GM19023 (cell line): ENCODE results near the gene ADARB2.
"Not testable (repeated sequence)": the region's sequence is repeated elsewhere in the genome, so short reads cannot be mapped to it uniquely, and the experiment has no call there.

ENCODE experiments used
- ATAC-seq: cut with Tn5 transposase; IDR thresholded peaks from one replicate; pipeline ENCODE4 v1.9.1; 2021; ENCODE audit warnings: mild to moderate bottlenecking, moderate library complexity; ENCODE audit not compliant: unreplicated experiment

The ADARB2 gene

DNA sequence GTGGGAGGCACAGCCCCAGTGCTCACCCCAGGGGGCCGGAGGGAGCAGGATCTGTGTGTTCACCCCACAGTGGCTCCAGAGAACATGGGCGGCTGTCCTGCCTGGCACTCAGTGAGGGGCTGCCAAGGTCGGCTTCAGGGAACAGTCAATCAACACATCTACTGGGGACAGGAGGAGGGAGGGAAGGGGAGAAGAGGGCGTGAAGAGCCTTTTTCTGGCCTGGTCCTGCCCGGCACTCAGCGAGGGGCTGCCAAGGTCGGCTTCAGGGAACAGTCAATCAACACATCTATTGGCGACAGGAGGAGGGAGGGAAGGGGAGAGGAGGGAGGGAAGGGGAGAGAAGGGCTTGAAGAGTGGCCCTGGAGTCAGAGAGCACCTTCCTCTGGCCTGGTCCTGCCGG lies 184.9 kb downstream of the ADARB2 start:
- ATAC-seq: no peak

DNA sequence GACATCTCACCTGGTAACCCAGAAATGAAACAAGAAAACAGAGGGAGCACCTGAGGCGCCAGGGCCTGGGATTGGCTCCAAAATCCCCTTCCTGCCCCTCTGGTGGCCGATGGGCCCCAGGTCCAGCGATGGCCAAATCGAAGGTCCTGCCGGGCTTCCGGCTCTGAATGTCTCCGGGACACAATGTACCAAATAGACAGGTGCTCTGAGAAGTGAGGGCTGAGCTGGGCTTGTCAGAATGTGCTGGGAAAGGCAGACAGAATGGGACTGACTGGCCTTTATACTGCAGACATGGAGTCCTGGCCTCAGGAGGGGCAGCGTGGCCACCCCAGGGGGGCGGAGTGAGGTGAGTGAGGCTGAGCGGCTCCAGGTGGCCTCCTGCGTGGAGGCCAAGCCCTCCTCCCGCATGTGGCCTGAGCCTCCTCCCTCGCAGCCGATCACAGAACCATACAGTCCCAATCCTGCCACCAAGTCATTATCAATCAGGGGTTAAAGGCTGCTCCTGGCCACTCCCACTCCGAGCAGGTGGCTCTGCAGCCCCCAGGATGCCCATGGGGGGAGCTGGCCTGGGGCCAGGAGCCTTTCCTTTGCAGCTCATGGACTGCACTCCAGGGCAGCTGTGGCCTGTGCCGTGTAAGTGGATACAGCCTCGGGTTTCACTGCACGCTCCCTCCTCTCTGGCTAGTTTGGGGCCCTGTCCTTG lies 185.5 kb downstream of the ADARB2 start:
- no peak for ATAC-seq

DNA sequence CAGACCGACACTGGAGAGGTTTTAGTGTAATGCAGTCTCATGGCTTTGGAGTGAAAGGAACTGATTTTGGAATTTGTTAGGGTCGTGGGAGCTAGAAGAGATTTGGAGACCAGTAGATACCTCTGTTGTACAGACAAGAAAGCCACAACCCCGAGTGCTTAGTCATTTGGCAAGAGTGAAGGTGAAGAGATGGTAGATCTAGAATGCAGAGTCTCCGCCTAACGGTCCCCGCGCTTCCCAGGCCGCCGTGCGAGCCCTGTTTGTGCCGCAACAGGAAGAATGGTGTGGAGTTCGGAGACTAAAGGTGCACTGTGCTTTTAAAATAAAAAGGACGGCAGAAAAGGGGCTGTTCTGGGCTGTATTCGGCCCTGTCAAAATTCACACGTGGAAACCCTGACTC lies 186.7 kb downstream of the ADARB2 start:
- no peak for ATAC-seq

DNA sequence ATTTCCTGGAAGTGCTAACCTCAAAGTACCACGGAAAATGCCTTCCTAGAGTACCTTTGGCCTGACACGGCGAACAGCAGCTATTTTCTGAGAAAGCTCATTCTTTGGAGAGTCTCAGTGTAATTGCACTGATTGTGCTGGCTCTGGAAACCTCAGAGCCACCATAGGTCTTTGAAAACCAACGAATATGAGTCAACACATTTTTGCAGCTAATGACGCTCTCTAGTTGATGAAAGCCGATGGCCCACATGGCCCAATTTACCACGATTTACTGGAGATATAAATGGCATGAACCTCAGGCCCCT lies 187.1 kb downstream of the ADARB2 start:
- ATAC-seq: no peak

DNA sequence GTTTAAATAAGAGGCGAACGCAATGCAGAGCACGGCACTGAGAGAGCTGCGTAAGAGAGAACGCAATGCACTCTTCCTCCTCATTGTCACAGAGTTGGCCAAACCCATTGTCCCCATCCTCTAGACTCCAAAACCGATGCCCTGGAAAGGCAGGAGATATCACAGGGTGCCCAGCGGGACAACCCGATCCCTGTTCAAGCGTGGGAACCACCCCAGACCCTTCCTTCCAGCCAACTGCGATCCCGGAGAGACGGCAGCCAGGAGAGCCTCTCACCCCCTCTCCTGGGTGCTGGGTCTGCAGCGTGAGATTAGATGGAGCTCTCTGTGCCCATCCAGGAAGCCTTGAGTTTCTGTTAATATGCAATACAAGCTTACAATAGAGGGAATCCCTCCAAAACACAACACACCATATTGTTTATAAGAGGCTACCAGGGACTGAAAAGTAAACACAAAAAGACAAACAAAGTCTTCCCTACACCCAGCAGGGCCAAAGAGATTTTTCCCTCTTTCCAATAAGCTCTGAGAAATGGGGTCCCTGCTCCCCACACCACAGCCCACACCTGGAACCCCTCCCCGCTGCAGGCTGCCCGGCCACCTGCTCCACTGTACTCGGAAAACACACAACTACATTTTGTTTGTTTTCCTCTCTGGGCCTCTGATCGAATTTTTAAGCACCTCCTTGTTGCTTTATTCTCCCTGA lies 187.6 kb downstream of the ADARB2 start:
- no peak for ATAC-seq

DNA sequence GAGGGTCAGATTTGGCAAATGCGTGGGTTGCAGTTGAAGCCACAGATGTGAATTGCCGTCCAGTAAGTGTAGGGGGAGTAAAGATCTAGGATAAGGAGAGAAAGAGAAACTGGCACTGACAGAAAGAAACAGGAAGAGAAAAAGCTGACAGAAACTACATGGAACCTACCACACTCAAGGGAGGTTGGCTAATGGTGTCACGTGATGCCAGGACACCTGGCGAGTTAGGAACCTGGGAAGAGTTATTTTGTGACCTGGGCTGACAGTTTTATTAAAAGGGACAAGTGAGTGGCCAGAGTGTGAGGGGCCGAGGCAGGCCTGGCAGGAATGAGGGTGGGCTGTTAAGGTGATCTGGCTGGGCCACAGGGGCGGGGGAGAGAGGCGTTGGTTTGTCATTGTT lies 188.7 kb downstream of the ADARB2 start:
- ATAC-seq: no peak

DNA sequence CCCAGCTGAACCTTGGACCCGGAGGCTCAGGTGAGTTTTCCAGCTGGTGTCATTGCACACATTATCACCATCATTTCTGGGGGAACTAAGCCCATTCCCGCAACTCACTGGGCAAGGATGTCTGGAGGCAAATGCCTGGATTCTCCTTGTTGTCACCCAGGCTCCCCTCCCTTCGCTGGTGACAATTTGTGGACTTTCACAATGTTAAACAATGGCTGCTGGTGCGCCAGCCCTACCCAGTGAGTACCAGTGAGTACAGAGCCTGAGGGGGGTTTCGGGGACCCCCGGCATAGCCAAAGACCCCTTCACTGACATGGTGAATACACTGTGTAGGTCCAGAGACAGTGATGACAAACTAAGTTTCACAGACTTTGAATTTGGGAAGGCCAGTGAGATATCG lies 189.2 kb downstream of the ADARB2 start:
- no peak for ATAC-seq

DNA sequence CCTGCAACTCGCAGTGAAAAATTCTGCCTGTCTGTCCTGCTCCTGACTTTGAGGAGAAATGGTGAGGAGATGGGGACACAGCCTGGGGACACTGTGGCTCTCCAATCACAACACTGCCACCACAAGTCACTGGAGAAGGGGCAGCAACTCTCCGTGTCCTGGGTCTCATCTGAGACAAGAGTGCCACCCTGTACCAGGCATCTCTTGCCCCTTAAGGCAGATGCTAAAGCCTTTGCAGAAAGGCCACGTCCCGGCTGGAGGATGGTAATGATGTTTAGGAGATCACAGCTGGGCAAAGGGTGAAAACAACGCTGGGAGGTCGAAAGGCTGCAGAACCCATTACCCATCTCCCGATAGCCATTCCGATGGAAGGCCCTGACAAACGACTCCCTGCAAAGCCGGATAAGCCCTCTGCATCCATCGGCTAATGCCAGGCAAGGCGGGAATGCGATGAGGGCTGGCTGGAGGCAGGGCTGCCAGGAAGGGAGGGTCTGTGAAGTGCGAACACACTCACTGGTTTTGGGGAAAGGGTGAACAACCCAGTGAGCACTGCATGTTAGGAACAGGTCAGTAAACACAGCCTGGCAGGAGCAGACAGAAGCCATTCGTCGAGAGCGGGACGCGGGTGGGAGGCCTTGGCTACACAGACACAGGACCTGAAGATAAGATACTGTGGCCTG lies 190.8 kb downstream of the ADARB2 start:
- ATAC-seq: no peak

DNA sequence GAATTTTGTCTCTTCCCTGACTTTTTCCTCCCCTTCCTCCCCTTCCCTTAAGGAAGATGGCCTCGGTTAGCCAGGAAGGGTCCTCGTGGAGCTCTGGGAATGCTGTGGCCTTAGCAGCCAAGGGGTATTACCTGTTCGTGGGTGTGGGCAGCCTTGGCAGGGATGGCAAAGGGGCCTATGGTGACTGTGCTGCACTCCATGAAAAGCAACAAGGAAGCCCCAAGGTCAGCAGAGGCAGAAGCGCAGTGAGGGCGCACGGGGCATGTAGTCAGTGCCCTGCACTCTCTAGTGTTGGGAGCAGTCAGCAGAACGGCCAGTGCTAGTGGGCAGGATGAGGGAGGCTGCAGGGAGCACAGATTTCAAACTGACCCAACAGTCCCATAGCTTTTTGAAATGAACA lies 191.8 kb downstream of the ADARB2 start:
- no peak for ATAC-seq

DNA sequence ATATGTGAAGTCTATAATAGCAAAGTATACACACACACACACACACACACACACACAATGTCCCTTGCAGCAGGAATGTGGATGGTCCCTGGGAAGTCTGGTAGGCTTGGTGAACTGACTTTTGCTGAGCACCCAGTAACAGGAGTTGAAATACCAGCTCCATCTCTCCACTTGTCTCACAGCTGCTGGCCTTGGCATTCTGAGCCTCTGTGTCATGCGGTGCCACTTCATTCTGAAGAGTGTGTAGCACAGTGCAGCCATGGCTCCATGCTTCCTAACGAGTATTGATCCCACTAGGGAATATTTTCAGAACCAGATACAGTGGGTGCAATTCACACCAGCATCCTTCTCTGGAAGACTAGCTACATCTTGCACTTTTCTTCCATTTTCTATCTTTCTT lies 192.4 kb downstream of the ADARB2 start:
- no peak for ATAC-seq

DNA sequence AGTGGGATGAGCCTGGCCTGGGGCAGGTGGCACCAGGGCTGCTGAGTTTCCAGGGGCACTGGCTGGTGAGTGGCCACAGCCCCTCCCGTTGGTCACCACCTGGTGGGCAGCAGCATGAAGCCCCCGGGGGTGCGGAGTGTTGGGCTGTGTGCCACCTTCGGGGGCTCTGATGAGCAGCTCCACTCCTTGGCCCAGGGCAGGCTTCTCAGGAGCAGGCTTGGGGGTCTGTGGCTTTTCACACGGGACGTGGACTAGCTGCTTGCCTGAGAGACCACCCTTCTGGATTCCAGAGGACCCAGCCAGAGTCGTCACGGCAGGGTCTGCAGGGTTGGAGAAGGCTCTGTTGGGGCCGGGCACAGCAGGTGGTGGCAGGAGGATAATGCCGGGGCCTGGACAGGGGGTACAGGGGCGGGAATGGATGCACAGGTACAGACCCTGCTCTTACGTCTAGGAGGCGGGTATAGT lies 193.1 kb downstream of the ADARB2 start:
- no peak for ATAC-seq

DNA sequence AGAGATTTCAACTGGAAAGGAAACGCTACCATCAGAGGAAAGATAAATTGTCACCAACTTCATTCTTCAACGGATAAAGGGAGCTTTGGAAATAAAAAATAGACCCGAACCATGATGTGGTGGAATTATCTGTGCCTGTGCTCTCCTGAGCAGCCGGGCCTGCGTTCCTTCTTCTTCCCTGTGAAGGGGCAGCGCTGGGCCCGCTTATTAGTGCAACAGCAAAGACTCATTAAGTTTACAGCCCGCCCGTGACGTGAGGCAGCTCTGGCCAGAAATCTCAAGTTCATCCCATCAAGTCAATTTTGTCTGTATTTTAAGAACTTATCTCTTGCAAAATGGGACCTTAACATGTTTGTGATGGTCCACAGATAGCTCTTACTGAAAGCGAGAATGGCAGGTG lies 193.7 kb downstream of the ADARB2 start:
- ATAC-seq: no peak

DNA sequence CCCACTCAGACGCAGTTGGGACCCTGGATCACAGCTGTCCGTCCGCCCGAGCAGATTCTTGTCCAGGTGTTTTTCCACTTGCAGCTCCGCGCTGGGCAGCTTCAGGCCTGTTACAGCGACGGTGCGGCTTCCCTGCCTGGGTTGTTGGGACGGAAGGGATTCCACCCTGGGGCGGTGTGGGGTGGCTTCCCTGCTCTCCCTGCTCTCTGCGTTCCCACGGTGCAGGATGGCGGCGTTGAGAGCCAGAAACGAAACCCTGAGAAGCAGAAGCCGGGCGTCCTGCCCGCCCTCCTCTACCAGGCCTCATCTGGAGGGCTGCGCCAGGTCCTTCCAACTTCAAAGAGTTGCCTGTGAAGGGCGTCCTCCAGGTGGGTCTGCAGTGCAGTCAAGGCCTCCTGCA lies 194.4 kb downstream of the ADARB2 start:
- ATAC-seq: no peak

DNA sequence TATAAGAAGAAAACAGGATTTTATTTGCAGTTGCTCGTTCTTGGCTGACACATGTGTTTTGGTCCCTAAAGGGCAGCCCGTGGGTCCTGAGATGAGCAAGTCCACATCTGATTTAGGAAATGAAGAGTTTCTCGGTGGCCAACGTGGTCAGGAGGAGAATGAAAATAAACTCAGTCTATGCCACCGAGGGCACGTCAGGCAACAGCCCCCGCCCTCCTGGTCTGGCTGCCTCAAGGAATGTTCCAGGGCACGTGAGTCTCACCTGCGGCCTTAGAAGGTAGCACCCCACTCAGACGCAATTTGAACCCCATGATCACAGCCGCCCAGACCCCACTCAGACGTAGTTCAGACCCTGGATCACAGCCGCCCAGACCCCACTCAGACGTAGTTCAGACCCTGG lies 197.2 kb downstream of the ADARB2 start:
- no peak for ATAC-seq

DNA sequence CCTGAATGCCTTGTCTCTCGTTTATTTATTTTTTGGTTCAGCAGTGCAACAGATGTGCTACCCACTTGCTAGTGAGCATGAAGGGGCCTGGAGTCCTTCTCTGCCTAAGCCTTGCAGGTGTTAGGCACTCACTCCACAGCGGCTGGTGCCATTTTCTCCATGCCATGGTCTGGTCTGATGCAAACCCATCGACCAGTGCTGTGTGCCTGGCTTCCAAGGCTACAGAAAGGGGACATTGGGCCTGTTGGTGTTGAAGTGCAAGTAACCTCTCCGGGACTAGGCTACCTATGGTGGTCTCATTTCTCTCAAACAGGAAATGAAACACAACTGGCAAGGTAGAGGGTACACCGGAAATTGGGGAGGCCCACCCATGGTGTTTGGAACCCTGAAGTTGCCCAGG lies 198.1 kb downstream of the ADARB2 start:
- no peak for ATAC-seq

DNA sequence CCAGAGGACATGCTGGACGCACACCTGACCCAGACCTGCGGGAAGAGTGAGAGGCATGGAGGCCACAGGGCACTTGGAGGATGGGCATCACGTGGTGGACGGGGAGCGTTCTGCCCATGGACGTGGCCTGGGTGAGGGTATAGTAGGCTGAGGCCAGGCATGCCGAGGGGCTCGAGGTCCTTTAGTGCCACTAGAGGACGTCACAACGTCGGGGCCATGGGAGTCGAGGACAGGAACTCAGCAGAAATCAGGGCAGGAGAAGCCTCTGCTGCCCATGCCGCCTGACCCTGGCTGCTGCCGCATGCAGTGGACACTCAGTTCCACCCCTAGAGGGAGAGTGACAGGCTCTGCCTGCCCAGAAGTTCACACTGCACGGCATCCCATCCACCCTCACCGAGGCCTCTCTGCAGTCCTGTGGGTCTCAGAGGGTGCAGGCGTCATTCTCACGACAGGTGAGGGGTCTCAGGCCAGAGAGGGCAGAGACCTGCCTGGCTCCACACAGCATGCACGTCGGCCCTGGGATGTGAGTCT lies 198.7 kb downstream of the ADARB2 start:
- ATAC-seq: no peak

DNA sequence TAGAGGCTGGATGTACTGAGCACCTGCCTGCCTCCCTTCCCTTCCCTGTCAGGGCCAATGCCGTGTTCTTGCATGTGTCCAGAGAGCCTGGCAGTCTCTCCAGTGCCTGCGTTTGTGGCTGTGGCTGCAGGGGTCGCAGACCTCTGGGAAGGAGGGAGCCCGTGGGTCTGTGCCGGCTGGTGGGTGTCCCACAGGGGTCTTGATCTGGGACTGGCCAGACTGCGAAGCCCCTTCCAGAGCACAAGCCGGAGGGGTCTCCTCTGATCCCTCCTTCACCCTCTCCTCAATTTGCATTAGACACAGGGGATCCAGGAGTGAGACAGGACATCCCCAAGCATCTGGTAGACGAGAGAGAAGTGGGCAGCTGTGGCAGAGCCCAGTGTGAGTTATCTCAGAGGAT lies 199.2 kb downstream of the ADARB2 start:
- ATAC-seq: no peak

DNA sequence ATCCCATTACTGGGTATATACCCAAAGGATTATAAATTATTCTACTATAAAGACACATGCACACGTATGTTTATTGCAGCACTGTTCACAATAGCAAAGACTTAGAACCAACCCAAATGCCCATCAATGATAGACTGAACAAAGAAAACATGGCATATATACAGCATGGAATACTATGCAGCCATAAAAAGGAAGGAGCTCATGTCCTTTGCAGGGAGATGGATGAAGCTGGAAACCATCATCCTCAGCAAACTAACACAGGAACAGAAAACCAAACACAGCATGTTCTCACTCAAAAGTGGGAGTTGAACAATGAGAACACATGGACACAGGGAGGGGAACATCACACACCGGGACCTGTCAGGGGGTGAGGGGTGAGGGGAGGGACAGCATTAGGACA lies 199.9 kb downstream of the ADARB2 start:
- ATAC-seq: not testable (repeated sequence)

DNA sequence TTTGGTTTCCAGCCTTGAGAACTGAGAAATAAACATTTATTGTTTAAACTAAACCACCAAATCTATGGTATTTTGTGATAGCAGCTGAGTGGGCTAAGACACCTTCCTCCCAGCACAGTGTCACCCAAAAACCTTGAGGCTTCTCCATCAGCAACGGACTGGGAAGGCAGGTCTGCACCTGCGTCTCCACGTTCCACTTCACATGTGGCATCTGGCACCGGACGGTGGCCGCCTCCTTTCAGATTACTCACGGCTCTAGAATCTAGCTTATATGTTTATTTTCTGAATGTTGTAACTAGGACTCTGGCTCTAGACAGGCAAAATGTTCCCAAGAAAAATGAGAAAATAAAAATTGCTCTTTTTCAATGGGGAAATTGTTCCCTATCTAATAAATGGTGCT lies 201.0 kb downstream of the ADARB2 start:
- ATAC-seq: no peak

DNA sequence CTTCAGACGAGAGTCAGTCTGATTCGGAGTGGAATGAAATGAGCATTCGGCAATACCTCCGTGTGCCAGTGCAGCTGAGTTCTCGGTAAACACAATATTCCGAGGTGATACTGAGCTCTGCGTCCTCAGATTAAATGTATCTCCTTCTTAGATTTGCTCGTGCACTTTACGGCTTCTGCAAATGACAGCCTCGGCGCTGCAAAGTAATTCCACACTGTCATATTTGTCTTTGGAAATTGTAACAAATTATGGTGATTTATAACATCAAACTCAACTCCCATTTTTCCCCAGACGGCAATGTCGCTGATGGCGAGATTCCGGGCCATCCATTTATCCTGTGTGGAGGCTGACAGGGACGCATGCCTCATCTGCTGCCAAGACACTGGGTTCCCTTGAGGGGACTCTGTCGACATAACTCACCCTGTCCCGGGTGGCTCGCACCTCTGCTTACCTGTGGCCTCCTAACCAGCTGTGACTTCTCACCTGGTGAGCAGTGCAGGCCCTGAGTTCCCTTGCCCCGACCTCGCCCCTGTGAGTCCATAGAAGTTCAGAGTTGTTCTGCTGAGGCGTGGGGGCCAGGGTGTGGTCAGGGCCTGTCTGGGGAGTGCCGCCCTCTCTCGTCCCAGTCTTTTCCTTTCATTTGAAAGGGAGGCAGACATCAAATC lies 201.9 kb downstream of the ADARB2 start:
- ATAC-seq: no peak

DNA sequence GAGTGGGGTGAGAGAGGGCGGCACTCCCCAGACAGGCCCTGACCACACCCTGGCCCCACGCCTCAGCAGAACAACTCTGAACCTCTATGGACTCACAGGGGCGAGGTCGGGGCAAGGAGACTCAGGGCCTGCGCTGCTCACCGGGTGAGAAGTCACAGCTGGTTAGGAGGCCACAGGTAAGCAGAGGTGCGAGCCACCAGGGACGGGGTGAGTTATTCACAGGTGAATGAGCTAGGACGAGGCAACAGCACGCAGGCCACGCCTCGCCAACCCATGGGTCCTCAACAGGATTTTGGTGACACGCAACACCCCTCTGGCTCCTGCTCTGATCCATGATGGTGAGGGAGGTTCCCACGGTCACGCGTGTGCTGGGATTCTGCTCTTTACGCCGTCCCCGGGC lies 202.5 kb downstream of the ADARB2 start:
- ATAC-seq: no peak

DNA sequence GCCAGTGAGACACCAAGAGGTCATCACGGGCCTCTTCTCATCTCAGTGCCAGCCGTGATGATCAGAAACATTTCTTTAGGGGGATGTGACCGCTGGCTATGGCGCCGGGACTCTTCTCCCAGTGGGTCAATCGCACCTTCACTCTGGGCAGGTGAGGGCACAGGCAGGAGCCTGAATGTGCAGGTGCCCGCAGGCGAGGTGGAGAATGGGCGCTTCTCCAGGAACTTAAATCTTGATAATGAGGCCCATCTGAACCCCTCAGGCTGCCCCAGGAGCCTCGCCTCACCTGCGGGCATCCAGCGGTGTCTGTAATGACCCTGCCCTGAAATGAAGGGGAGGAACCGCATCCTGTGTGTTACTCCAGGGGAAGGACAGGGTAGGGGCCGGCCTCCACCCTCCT lies 204.7 kb downstream of the ADARB2 start:
- ATAC-seq: no peak
